Fibroblast of peridontal ligament (primary cell): ENCODE results near the gene UBE2F.
"Not testable (repeated sequence)": the region's sequence is repeated elsewhere in the genome, so short reads cannot be mapped to it uniquely, and the experiment has no call there.

Source experiments
- DNase-seq: peaks from one replicate; pipeline ENCODE4 v3.0.0-alpha.2; 2010; ENCODE audit errors: extremely low read depth

UBE2F gene

DNA sequence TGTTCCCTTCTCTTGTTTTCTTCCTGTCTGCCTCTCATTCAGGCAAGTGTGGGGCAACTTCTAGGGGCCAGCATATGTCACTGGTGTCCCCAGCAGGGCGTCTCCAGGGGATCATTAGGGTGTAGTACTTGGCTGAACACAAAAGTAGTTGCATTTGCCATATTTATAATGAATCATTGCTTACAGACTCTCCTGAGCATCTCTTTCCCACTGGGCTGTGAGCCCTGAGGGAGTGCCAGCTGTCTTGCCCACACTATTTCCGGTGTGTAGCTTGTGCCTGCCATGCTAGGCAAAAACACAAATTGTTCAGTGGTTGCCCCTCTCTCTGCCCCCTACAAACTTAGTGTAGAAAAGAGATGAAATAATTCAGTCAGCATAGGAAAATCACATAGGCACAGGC, 53.1 kb downstream of the UBE2F start:
- DNase-seq = no peak

DNA sequence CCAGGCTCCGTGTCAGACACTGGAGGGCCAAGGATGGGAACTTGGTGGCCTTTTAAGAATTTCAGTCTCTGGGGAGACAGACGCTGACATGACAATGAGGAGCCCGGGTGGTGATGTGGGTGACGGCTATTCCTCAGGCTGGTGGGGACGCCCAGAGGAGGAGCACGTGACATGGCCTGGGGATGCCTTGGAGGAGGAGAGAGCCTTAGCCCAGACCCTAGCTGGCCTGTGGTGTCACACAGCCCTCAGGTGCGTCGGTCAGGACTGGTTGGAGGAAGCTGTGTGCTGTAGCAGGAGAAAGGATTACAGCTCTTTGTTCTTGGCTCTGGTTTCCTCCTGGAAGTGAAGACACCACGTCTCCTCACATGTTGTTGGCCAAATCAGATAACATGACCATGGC, 54.0 kb downstream of the UBE2F start:
- no peak for DNase-seq

DNA sequence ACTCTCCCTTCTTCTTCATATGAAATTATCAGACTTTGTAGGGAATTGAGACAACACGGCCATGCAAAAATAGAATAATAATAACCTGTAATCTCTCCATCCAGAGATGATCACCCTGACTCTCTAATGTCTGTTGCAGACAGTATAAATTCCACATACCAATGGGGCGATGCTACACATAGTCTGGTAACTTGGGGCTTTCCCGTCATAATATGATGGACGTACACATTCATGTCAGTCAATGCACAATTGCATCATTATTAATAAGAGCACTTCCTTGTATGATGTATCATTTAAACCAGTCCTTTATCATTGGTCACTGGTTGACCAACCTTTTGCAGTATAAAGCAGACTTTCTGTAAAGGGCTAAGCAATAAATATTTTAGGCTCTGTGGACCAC, 54.5 kb downstream of the UBE2F start:
- no peak for DNase-seq

- DNase-seq = no peak
Observed at GRCh38 chr2:238022594-238023157, 55.9 kb downstream of the UBE2F start.

DNA sequence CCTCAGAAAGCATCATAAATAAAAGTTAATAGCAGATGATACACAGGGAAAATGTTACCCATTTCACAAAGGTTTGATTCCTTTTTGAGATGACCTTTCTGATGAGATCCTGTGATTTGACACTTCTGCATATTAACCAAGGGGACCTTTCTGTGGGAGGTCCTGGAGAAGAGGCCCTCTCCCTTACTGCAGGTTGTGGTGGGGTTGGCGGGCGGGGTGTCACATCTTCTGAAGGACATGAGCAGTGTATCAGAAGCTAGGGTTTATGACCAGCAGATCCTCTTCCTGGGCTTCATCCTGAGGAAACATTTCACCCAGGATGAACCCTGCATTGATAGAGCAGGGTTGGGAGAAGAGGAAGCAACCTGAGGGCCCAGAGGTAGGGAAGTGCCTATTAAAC, 56.8 kb downstream of the UBE2F start:
- no peak for DNase-seq

GRCh38 chr2:238024986-238025385, 58.2 kb downstream of the UBE2F start:
- peak; percentile 29 for DNase-seq

GRCh38 chr2:238025741-238026360, 59.0 kb downstream of the UBE2F start:
- no peak for DNase-seq

GRCh38 chr2:238027058-238027457, 60.2 kb downstream of the UBE2F start:
- DNase-seq = peak; percentile 7

GRCh38 chr2:238027591-238028415, 61.0 kb downstream of the UBE2F start:
- no peak for DNase-seq

DNA sequence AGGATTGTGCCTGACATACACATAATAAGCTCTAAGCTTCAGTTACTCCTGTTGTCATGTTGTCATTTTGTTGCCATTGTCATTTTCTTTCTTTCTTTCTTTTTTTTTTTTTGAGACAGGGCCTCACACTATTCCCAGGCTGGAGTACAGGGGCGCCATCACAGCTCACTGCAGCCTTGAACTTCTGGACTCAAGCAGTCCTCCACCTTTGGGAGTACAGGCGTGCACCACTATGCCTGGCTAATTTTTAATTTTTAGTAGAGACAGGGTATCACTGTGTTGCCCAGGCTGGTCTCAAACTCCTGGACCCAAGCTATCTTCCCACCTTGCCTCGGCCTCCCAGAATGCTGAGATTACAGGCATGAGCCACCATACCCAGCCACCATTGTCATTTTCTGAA, 63.0 kb downstream of the UBE2F start:
- no peak for DNase-seq

GRCh38 chr2:238030422-238031155, 63.8 kb downstream of the UBE2F start:
- DNase-seq = no peak

- DNase-seq = no peak
Observed at GRCh38 chr2:238031751-238032150, 64.9 kb downstream of the UBE2F start.

- no peak for DNase-seq
Observed at GRCh38 chr2:238032755-238033337, 66.0 kb downstream of the UBE2F start.

GRCh38 chr2:238033991-238034390, 67.2 kb downstream of the UBE2F start:
- DNase-seq = not testable (repeated sequence)

- DNase-seq = no peak
Observed at GRCh38 chr2:238038203-238038602, 71.4 kb downstream of the UBE2F start.

GRCh38 chr2:238039151-238039550, 72.3 kb downstream of the UBE2F start:
- DNase-seq = no peak

DNA sequence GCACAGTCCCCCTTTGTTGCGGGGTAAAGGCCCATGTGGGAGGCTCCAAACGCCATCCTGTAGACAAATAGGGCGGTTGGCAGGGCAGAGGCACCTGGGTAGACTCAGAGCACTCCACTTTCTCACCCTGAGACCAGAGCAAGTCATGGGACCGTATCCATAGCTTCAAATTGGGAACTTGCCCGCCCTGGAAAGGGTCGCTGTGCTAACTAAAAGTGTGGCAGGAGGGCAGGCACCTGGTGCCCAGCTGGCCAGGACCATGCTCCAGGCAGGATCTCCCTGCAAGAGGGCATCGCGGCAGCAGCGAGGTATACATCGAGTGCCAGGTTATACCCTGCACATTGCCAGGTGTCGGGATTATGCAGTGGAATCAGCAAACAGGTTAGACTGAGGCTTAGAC, 73.2 kb downstream of the UBE2F start:
- no peak for DNase-seq

DNA sequence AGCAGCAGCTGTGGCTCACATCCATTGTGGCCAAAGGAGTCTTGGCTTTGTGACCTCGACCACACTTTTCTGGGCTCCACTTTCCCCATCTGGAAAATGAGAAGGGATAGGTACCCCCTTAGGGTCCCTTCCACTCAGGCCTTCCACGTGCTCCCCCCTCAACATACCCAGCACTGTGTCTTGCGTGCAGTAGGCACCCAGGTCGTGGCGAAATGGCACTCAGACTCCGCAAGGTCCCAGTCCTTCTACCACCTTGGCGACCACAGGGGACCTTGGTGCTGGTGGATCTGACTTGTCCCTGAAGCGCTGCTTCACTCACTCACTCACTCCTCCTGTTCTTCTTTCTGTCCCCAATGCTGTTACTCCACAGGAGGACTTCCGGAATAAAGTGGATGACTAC, 74.1 kb downstream of the UBE2F start:
- no peak for DNase-seq

- no peak for DNase-seq
Observed at GRCh38 chr2:238042090-238042489, 75.3 kb downstream of the UBE2F start.

DNA sequence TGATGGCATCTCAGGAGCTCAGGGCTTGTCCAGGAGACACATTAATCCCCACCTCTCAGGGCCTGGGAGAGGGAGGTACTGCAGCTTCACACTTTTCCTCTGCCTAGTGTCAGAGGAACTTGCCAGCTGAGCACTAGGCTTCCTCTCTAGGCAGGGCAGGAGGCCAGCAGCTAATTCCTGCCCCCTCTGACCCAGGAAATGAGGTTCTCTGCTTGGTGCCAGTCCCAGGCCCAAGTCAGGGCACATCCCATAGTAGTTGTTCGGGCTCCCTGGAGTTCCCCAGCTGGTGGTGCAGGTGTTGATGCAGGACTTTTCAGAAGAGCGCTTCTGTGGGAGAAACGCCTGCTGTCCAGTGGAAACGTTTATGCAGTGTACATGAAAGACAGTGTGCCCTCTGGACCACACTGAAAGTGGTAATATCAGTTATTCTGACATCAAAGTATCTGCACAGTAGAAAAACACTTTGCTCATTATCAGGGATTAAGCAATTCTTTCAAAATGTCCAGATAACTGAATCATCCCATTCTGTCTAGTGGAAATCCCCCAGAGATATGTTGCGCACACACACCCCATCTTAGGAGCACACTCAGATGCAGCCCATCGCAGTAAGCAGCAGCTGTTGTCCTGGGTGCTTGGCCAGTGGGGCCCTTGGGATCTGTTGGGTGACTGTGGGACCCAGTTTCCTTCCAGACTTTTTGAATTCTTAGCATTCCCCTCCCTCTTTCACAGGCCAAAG, 76.2 kb downstream of the UBE2F start:
- no peak for DNase-seq

DNA sequence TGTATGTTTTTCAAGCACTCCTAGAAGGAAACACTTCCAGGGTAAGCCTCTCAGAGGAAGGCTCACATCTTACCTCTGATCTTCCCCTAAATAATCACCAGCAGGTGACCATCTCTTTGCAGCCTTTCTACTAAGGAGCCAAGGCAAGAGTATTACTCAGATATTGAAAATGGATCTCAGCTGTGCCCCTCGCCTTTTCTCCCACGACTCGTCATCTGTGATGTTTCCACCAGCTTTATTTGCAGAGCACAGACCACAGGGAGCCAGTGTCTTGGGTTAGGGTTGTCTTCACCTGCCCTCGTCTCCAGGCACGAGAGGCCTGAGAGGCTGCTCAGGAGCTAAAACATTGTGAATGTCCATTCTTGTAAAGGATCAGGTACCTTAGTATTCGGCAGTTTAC, 77.0 kb downstream of the UBE2F start:
- no peak for DNase-seq
